Left lobe of liver (tissue), 2 donors: Measurements from ENCODE around the gene SLC39A1. TPM values are rescaled to one million over a fixed set of nuclear protein-coding genes. Genes with fewer than 3 reads are reported as not detected.
"Not testable (repeated sequence)": the region's sequence is repeated elsewhere in the genome, so short reads cannot be mapped to it uniquely, and the experiment has no call there.

Experiments used
- ATAC-seq: fragments of 200-7000 bp; cut with Tn5 transposase; one replicate; pipeline ENCODE4 v1.9.1; 2020; ENCODE audit warnings: mild to moderate bottlenecking, moderate library complexity
- DNase-seq: peaks from one replicate; pipeline ENCODE4 v3.0.0-alpha.2; 2020; ENCODE audit warnings: low spot score
- total RNA-seq: library from RNA; stranded (reverse); gene quantifications from one replicate; pipeline ENCODE4 v1.2.1, GENCODE V29; 2021
- donor health status: DM: no; HTN: no; CAD: no; lungs with moderate emphysema.
- donor health status: DM: no; HTN: yes; CAD: no.

SLC39A1 gene
- 38.8 TPM for total RNA-seq

GRCh38 chr1:153963030-153963849 is at the start of gene SLC39A1:
Gene SLC39A1 (minus strand): TSS chr1:153963537. CDS start chr1:153962715, 822 bp downstream.
- peak; percentile 99 for DNase-seq
- peak; percentile 77 for ATAC-seq

DNA sequence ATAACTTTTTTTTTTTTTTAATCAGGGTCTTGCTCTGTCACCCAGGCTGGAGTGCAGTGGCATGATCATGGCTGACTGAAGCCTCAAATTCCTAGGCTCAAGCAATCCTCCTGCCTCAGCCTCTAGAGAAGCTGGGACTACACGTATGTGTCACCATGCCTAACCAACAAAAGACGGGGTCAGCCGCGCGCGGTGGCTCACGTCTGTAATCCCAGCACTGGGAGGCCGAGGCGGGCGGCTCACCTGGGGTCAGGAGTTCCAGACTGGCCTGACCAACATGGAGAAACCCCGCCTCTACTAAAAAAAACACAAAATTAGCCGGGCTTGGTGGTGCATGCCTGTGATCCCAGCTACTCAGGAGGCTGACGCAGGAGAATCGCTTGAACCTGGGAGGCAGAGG is 49.2 kb upstream of the SLC39A1 start:
- DNase-seq, ATAC-seq: not testable (repeated sequence)

GRCh38 chr1:154012129-154012528 is 48.8 kb upstream of the SLC39A1 start:
- no peak for DNase-seq
- ATAC-seq: no peak

DNA sequence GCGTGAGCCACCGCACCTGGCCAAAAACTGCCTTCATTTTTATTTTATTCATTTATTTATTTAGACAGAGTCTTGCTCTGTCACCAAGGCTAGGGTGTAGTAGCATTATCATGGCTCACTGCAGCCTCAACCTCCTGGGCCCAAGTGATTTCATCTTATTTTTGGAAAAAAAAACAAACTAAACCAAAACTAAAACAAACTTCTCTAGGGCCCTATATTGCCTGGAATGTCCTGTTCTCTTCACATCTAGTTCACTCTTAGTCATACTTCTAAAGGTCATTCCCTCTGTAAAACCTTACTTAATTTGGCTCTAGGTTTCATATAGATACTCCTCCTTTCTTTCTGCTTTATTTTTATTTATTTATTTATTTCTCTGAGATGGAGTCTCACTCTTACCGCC is 42.8 kb upstream of the SLC39A1 start:
- no peak for ATAC-seq
- DNase-seq: no peak

DNA sequence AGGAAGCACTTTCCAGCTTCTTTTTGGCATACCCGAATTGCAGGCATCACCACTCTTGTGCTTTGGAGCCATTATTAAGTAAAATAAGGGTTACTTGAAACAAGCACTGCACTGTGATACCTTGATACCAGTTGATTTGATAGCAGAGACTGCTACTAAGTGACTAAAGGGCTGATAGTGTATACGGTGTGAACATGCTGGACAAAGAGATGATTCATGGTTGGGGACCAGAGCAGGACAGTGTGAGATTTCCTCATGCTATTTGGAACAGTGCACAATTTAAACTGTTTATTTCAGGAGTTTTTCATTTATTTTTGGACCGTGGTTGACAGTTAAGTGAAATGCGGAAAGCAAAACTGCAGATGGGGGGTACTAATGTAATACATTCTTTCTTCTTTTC is 37.1 kb upstream of the SLC39A1 start:
- DNase-seq: no peak
- ATAC-seq: no peak

GRCh38 chr1:153996882-153997281 is 33.5 kb upstream of the SLC39A1 start:
- not testable (repeated sequence) for ATAC-seq, DNase-seq

DNA sequence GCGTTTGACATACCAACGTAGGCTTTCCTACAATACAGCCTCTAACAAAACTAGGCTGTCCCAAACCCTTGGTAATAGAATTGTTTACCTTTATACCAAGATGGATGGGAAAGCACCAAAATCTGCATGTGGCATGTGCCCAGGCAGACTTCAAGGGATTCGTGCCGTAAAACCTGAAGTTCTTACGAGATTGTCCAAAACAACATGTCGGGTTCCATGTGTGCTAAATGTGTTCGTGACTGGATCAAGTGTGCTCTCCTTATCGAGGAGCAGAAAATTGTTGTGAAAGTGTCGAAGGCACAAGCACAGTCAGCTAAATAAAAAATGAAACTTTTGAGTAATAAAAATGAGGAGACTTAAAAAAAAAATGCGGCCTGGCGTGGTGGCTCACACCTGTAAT is 32.3 kb upstream of the SLC39A1 start:
- DNase-seq (no peak), ATAC-seq (no peak)

DNA sequence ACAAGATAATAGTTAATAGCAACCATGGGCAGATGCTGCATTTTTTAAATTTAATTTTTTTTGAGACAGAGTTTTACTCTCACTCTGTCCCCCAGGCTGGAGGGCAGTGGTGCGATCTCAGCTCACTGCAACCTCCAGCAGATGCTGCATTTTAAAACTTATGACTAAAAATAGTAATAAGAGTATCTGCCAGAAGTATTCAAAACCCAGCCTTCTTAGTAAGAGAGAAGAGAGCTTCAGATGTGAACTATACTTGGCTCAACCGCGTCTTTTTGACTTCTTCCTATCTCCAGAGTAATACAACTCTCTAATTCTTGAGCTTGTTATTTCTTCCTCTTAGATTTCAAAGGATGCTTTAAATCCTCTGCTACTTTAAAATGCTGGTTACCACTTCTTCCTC is 31.9 kb upstream of the SLC39A1 start:
- no peak for DNase-seq
- no peak for ATAC-seq

GRCh38 chr1:153991806-153992205 is 28.5 kb upstream of the SLC39A1 start:
- no peak for ATAC-seq
- no peak for DNase-seq

- no peak for ATAC-seq
- DNase-seq: no peak
Observed at GRCh38 chr1:153991151-153991630, 27.9 kb upstream of the SLC39A1 start.

- ATAC-seq: peak; percentile 65
Observed at GRCh38 chr1:153990468-153991150, 27.3 kb upstream of the SLC39A1 start, which contains the start of gene RPS27. Gene RPS27 (plus strand): TSS chr1:153990762. CDS start chr1:153990797, 35 bp downstream.

GRCh38 chr1:153987621-153988020 is 24.3 kb upstream of the SLC39A1 start:
- ATAC-seq (no peak), DNase-seq (no peak)

More at GRCh38 chr1:153990468-153991150, 27.3 kb upstream of the SLC39A1 start, which contains the start of gene RPS27:
- peak; percentile 91 for DNase-seq

DNA sequence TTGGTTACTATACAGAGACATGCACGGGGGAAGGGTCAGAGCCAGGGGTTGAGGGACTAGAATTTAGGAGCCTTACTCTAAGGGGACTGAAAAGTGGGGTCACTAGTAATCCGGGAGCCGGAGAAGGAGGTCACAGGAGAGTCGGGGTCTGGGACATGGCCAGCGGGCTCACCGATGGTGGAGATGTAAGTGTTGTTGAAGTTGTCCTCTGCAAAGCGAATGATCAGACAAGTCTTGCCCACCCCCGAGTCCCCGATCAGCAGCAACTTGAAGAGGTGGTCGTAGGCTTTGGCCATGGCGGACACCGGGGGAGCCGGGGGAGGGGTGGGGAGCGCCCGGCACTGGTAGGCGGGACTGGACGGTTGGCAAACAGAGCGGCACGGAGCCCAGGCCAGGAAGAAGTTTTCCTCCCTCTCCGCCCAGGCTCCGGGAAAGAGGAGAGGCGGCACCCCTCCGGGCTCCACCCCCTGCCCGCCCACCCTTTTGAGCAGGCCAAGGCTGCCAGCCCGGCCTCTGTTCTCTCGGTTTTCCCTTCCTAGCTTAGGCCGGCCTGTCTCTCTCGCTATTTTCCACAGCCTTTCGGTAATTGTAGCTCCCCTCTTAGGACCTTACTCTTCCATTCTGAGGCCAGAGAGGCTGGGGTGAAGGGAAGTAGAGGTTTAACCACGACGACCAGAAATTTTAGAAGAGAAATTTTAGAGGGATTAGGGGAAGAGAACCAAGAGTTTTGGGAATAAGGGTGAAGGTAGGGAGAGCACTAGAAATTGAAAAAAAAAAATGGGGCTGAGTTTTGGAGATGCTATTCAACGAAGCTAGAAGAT is 22.8 kb upstream of the SLC39A1 start, which contains the start of gene RAB13:
RAB13 (minus strand) TSS at position 399 of the 821 bp plus-strand sequence; CDS start at position 296, 103 bp downstream.
- ATAC-seq: peak; percentile 86
- DNase-seq: peak; percentile 92

DNA sequence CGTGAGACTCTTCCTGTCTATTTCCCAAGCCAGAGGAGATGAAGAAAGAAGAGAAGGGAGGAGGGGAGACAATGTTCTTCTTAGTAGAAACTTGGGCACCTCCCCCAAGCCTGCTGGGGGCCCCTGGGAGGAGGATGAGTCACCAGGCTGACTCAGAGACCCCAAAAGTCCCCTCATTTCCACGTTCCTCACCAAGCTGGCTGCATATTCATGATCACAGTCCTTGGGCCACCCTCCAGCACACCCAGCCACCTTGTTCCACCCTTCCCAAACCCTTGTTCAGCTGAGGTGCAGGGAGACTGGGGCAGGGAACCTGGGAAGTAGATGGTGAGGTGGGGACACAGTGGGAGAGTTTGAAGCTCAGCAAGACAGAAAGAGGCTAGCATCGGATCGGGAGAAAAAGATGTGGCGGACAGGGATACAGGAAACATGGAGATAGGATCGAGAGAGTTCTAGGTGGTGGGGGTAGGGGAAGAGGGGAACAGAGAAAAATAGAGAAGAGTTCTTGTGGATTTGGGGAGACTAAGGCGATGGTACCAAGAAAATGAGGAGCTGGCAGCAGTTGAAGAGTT is 22.1 kb upstream of the SLC39A1 start:
- ATAC-seq (no peak), DNase-seq (no peak)

DNA sequence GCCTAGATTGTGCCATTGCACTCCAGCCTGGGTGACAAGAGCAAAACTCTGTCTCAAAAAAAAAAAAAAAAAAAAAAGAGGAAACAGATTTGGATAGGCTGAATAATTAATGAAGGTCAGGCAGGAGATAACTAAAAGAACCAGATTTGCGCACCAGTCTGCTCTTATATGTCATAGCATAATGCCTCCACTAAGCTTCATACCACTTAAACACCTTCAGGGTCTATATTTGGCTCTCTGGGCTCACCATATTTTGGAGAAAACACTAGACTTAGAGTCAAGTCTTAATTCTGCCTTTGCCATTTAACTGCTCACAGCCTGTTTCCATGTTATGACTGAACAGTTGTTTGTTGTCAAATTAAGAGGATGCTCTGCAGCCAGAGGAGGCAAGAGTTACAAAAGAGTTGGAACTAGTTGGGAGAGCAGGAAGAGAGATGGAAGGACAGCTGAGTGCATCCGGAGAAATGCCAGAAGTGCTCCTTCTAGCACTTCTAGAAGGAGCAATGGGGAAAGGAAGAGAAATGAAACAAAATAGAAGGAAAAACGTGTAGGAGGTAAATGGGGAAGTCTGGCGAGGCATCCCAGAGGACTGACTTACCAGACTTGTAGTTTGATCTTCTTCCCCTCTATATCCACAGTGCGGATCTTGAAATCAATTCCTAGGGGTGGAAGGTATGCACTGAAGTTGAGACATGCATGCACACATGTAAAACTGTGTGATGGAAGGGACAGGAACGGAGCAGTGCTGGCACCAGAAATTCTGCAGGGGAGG is 21.0 kb upstream of the SLC39A1 start:
- DNase-seq (no peak), ATAC-seq (no peak)

DNA sequence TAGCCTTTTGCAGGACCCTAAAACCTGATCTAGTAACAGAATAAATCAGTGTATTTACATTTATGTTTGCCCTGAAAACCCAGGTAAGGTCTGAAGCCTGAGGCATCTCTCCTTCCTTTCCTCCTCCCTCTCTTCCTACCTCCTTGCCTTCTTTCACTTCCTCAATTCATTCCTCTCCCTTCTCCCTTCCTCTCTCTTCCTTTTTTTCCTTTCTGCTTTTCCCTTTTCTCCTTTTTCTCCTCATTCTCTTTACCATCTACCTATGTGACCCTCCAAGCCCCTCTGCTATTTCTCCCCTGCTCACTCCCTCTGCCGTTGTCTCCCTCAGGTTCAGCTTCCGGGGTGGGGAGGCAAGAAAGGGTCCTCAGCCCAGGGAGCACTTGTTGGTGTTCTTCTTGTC is 18.4 kb upstream of the SLC39A1 start:
- not testable (repeated sequence) for DNase-seq, ATAC-seq

- ATAC-seq: not testable (repeated sequence)
Observed at GRCh38 chr1:153979091-153979490, 15.8 kb upstream of the SLC39A1 start.

DNA sequence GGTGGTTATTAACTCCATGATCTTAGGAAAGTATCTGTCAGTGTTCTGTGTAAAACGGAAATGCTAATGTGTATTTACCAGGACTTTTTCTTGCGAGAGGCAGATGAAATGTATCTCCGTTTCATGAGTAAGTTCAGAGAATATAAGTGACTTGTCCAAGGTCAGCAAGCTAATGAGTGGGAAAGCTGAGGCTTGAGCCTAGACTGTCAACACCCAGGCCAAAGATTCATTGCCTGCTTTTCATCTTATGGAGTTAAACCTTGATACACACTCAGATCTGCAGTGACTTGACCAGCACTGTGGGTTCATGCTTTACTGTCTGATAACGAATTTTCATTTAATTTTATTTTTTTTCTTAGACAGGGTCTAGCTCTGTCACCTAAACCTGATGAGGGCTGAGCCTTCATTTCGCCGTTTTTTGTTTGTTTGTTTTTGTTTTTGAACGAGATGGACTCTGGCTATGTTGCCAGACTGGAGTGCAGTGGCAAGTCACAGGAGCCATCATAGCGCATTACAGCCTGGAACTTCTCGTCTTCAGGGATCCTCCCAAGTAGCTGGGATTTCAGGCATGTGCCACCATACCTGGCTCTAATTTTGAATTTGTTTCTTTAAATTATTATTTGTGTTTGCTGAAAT is 15.1 kb upstream of the SLC39A1 start:
- ATAC-seq (peak; percentile 5), DNase-seq (no peak)

More at GRCh38 chr1:153979091-153979490, 15.8 kb upstream of the SLC39A1 start:
- DNase-seq: not testable (repeated sequence)
